GM12873 (cell line): Measurements from ENCODE around the gene AZU1.

ENCODE experiments used
- TF ChIP-seq, protein P1 (sequence below): IDR thresholded peaks from 2 replicates; pipeline ENCODE4 v1.5.1; 2012; ENCODE audit warnings: low read depth, mild to moderate bottlenecking, moderate library complexity, low read length, control low read depth; ENCODE audit not compliant: insufficient read depth; ENCODE audit errors: missing control alignments

The AZU1 gene

DNA sequence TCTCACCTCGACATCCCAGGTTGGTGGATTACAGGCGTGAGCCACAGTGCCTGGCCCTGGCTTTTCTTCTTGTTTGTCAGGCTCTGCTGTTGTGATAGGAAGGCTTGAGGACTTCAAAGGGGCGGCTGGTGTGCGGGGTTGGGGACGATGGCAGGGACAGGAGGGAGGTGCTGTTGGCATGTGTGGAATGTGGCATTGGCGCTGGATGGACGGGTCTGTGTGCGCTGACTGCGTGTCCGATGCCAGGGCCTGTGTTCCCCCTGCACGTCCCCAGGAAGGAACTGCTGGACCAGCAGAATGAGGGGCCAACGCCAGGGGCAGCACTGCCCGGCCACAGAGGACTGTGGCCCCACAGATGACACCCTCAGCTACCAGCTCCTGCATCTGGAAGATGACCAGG is 43.1 kb upstream of the AZU1 start:
- TF ChIP-seq, protein P1, sequence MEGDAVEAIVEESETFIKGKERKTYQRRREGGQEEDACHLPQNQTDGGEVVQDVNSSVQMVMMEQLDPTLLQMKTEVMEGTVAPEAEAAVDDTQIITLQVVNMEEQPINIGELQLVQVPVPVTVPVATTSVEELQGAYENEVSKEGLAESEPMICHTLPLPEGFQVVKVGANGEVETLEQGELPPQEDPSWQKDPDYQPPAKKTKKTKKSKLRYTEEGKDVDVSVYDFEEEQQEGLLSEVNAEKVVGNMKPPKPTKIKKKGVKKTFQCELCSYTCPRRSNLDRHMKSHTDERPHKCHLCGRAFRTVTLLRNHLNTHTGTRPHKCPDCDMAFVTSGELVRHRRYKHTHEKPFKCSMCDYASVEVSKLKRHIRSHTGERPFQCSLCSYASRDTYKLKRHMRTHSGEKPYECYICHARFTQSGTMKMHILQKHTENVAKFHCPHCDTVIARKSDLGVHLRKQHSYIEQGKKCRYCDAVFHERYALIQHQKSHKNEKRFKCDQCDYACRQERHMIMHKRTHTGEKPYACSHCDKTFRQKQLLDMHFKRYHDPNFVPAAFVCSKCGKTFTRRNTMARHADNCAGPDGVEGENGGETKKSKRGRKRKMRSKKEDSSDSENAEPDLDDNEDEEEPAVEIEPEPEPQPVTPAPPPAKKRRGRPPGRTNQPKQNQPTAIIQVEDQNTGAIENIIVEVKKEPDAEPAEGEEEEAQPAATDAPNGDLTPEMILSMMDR = no peak

DNA sequence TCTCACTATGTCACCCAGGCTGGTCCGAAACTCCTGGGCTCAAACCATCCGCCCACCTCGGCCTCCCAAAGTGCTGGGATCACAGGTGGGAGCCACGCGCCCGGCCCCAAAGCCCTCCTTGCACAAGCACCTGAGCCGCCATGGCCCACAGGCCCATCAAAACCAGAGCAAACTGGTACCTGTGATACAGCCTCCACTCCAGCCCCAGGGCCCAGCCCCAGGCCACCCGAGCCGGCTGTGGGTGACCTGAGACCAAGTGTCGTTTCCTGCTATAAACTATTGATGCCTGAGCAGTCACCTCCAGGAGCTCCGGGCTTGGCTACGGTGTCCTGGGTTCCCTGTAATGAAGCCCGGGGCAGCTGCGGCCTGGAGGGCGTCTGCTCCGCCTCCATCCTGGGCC is 40.1 kb upstream of the AZU1 start:
- TF ChIP-seq, protein P1 = no peak

DNA sequence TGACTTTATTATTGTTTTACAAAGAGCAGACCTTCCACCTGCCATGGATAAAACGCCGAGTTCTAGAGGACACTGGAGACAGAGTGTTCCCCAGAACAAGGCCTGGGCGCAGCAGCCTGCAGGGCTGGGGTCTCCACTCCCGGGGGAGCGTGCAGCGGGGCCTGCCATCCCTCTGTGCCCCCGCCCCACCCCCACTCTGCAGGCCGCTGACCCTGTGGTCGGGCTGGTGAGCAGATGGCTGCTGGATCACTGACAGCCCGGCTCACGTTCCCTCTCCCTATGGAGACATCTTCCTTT is 39.0 kb upstream of the AZU1 start:
- TF ChIP-seq, protein P1 = no peak

DNA sequence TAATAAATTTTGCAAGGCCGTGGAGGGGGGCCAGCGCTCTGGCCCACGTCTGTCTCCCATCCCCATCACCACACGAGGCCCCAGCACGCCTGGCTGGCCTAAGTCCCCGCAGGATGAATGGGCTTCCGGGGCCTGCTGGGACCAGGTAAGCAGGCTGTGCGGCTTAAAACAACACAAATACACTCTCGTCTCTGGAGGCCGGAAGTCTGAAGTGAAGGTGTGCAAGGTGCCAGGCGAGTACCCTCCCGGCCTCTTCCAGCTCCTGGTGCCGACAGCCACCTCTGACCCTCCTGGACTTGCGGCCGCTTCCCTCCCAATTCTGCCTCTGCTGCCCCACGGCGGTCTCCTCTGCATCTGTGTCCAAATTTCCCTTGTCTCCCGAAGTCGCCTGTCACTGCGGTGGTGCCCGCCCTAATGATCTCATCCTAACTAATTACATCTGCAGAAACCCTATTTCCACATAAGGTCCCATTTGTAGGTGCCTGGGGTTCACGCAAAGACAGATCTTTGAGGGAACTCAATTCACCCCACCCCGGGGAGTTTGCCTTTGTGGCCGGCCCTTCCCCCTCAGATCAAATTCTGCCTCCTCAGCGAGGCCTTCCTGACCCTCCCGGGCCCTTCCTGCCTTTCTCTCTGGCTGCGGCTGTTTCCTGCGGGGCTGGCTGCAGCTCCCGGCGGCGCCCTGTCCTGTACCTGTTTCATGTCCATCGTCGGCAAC is 38.5 kb upstream of the AZU1 start:
- TF ChIP-seq, protein P1 = no peak

DNA sequence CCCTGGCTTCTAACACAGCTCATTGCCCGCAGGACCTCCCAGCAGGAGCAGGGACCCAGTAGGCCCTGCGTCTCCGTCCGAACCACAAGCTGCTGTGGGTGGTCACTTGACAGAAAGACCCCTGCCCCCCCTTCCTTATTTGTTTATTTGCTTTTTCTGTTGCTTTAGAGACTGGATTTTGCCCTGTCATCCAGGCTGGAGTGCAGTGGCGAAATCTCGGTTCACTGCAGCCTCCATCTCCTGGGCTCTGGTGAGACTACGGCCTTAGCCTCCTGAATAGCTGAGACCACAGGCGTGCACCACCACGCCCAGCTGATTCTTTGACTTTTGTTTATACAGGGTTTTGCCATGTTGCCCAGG is 38.0 kb upstream of the AZU1 start:
- TF ChIP-seq, protein P1 = no peak

DNA sequence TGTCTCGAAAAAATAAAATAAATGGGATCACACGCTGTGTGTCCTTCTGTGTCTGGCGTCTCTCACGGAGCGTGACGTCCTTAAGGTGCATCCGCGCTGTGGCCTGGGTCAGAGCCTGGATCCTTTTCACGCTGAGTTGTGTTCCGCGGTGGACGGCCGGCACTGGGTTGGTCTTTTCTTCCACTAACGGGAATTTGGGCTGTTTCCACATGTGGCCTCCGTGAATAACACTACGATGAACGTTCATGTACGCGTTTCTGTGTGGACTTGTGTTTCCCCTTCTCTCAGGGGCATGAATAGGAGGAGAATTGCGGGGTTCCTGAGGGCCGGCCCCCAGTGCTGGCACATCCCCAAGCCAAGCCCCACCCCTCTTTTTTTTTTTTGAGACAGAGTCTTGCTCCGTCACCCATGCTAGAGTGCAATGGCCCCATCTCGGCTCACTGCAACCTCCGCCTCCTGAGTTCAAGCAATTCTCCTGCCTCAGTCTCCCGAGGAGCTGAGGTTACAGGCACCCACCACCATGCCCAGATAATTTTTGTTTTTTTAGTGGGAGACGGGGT is 36.5 kb upstream of the AZU1 start:
- TF ChIP-seq, protein P1 = no peak

DNA sequence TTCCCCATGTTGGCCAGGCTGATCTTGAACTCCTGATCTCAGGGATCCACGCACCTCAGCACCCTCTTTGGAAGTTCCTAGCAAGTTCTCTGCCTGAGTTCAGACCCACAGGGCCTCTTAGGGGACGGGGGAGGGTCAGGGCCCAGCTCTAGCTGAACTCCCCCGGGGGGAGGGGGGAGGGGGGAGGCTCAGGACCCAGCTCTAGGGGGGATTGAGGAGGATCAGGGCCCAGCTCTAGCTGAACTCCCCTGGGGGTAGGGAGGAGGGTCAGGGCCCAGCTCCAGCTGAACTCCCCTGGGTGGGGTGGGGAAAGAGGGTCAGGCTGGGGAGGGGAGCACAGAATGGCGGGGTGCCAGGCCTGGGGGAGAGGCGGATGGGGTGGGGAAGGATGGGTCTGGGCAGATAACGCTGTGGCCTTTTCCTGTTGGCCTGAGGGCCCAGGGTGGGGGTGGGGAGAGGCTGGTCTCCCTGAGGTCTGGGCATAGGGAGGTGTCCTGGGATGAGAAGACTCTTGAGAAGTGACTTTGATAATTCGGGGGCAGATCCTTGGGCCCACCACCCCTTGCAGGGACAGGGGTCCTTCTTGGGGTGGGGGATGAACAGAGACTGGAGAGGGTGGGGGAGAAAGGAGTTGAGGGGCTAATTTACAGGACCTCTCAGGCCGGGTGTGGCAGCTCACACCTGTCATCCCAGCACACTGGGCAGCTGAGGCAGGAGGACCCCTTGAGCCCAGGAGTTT is 35.9 kb upstream of the AZU1 start:
- TF ChIP-seq, protein P1 = no peak
